ENCODE measurements around the gene STK39.

DNA sequence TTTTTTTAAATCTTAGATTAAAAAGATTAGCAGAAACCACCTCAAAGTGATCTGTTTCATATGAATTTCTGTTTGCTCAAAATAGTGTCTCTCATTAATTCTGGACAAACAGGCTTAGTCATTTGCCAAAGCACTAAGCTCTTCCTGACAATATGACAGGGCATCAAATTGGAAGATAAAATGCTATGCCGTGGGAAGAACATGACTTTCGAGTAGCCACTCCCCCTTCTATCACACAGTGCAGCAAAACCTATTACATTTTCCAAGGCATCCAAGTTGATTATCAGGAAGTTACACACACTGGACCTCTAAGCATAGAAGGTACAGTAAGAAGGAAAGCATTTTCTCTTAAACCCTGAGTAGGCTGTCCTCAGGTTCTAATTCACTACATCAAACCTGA, 89.5 kb downstream of the STK39 start:
- TF ChIP-seq, protein P1, sequence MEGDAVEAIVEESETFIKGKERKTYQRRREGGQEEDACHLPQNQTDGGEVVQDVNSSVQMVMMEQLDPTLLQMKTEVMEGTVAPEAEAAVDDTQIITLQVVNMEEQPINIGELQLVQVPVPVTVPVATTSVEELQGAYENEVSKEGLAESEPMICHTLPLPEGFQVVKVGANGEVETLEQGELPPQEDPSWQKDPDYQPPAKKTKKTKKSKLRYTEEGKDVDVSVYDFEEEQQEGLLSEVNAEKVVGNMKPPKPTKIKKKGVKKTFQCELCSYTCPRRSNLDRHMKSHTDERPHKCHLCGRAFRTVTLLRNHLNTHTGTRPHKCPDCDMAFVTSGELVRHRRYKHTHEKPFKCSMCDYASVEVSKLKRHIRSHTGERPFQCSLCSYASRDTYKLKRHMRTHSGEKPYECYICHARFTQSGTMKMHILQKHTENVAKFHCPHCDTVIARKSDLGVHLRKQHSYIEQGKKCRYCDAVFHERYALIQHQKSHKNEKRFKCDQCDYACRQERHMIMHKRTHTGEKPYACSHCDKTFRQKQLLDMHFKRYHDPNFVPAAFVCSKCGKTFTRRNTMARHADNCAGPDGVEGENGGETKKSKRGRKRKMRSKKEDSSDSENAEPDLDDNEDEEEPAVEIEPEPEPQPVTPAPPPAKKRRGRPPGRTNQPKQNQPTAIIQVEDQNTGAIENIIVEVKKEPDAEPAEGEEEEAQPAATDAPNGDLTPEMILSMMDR (IDR thresholded peaks at IDR 0.05; ENCODE audit: poor library complexity, severe bottlenecking), result no peak
- TF ChIP-seq SMC3 (conservative IDR thresholded peaks at IDR 0.05; ENCODE audit: poor library complexity) (no peak), TAF1 (IDR thresholded peaks at IDR 0.05; ENCODE audit: low read depth) (no peak)
- TF ChIP-seq, protein P2, sequence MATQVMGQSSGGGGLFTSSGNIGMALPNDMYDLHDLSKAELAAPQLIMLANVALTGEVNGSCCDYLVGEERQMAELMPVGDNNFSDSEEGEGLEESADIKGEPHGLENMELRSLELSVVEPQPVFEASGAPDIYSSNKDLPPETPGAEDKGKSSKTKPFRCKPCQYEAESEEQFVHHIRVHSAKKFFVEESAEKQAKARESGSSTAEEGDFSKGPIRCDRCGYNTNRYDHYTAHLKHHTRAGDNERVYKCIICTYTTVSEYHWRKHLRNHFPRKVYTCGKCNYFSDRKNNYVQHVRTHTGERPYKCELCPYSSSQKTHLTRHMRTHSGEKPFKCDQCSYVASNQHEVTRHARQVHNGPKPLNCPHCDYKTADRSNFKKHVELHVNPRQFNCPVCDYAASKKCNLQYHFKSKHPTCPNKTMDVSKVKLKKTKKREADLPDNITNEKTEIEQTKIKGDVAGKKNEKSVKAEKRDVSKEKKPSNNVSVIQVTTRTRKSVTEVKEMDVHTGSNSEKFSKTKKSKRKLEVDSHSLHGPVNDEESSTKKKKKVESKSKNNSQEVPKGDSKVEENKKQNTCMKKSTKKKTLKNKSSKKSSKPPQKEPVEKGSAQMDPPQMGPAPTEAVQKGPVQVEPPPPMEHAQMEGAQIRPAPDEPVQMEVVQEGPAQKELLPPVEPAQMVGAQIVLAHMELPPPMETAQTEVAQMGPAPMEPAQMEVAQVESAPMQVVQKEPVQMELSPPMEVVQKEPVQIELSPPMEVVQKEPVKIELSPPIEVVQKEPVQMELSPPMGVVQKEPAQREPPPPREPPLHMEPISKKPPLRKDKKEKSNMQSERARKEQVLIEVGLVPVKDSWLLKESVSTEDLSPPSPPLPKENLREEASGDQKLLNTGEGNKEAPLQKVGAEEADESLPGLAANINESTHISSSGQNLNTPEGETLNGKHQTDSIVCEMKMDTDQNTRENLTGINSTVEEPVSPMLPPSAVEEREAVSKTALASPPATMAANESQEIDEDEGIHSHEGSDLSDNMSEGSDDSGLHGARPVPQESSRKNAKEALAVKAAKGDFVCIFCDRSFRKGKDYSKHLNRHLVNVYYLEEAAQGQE (IDR thresholded peaks at IDR 0.05; ENCODE audit: borderline replicate concordance), result no peak
